Glomerular endothelial cell (primary cell): ENCODE measurements around the gene HNRNPLL. TPM values are rescaled to one million over a fixed set of nuclear protein-coding genes. Genes with fewer than 3 reads are reported as not detected.
A peak's percentile ranks its signal among the peaks of the same experiment; 100 is the strongest.

Experiments used
- DNase-seq: peaks from one replicate; pipeline ENCODE4 v3.0.0-alpha.2; 2011; ENCODE audit warnings: low read depth, low spot score; ENCODE audit errors: extremely low read depth
- total RNA-seq: library from RNA; depleted of rRNA; stranded (reverse); fragments of >200 nt; gene quantifications from 2 replicates; pipeline ENCODE4 v1.2.3, GENCODE V29; 2015

HNRNPLL gene
- total RNA-seq, 1 donor from 2014 or later, result 35.7 TPM

DNA sequence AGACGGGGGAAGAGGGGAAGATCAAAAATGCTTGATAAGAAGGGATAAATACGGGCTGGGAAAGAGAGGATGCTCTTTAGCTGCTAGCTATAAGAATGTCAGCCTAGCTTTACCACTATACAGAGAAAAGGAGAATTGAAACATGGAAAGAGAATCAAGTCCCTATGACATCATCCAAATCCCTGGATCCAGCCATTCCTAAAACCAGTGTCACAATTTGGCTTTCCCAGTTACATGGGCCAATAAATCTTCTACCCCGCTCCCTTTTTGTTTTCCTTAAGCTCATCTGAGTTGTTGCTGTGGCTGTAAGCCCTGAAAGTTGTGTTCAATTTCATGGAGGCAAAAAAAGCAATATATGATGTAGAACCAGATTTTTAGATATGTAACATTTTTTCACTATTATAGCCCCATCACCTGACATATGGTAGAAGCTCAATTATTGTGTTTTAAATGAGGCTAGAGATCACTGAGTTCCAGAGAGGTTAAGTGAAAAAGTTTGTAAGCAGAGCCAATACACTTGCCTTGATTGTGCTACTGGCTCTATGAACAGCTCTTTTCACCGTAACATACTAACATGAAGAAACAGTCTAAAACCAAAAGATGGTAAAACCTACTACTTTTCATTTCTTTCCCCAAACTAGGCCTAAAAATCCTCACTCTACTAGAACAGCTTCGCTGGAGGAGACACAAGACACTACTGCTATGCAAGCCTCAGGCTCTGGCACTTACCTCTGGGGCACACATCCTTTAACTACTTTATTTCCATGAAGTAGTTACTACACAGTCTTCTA, 4.3 kb downstream of the HNRNPLL start:
- DNase-seq, result no peak

DNA sequence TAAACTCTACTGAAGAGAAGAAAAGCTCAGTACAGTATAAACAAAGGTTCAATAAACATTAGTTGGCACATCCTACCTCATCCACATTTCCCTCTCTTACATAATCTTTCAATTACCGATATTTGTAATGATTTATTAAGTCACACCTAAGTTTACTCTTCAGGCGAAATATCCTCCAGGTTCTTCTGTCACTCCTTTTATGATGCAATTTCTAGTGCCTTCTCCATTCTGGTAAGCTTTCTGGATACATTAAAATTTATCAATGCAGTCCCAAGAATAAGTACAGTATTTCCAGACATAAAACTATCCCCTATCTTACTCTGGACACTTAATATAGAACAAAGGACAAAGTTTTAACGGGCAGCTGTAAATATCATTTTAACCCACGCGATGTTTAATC, 5.6 kb downstream of the HNRNPLL start:
- no peak for DNase-seq

DNA sequence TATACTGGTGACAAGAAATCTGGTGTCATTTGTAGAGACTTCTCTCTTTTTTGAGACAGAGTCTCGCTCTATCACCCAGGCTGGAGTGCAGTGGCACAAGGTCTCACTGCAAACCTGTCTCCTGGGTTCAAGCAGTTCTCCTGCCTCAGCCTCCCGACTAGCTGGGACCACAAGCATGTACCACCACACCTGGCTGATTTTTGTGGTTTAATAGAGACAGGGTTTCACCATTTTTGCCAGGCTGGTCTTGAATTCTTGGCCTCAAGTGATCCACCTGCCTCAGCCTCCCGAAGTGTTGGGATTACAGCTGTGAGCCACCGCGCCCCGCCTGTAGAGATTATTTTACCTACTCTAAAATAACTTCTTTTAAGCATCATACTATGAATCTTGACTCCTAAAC, 6.5 kb downstream of the HNRNPLL start:
- no peak for DNase-seq

DNA sequence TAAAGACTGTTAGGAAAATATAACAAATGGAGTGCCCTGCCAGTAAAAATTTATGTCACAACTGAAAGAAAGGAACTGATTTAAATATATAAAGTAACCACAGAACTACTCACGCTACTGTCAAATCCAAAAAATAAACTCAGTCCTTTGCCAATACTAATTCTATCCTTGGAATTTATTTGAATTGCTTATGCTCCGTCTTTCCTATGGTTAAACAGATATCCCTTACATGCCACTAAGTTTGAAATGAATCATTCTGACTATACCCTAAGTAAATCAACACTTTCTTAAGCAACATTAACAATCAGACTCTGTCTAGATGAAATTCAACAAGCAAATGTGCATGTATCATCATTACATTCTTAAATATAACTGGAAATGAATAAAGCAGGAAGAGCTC, 9.8 kb downstream of the HNRNPLL start:
- no peak for DNase-seq

DNA sequence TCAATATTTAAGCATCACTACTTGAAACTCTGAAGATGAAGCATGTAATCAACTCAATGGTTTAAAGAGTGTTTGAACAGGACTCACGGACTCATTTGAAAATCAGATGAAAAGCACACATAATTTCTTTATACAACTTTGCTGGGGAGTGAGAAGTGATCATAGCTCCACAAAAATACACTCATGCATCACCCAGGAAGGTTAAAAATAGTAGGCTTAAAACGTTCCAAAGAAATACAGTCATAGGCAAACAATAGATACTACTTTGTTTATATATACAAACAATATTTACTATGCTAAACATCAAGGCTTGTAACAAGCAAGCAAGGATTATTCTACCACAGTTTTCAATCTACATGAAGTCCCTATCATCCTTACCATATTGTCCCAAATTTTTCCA, 11.6 kb downstream of the HNRNPLL start:
- no peak for DNase-seq

DNA sequence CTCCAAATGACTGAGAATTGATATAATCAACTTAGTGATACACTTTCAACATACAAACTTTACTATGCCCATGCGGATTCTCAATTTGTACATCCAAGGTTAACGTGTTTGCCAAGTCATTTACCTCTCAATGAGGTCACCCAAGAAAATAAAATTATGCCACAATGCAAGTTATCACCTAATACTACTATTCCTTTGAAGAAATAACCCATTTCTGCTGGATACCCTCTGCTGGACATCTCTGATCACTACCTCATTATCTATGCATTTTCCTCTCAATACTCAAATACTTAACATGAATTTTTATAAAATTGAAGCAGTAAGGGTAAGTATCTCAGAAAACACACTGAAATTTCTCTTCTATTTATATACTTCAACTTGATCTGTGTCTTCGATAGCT, 12.7 kb downstream of the HNRNPLL start:
- DNase-seq, result no peak

DNA sequence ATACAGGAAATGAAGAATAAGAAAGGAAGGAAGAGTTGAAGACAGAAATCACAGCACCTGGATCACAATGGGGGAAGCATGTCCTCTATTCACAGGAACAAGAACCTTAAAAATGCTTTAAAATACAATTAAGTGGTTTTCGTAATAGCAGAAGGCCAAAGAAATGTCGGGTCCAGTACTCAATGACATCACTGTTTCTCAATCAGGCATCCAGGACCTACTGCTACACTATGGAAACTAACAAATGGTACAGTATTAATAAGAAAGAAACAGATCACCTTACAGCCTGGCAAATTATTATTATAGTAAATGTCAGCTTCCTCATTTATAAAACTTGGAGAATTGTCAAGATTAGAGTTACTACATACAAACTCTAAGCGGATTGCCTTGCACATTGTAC, 15.8 kb downstream of the HNRNPLL start:
- DNase-seq, result no peak

DNA sequence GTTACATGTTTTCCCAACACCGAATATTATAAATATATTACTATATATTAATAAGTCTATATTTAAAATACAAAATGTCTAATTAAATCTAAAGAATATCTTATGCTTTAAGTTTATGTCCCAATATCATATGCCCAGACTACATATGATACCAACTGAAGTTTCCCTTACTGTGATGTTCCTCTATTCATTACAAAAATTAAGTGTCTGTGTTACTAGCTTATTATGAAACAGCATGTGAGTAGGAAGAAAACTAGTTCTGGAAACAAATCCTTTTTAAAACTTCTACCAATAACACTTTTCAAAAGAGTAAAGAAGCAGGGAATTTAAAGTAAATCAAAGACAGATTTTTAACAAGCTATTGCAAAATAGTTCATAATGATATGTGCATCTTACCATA, 17.8 kb downstream of the HNRNPLL start:
- no peak for DNase-seq

DNA sequence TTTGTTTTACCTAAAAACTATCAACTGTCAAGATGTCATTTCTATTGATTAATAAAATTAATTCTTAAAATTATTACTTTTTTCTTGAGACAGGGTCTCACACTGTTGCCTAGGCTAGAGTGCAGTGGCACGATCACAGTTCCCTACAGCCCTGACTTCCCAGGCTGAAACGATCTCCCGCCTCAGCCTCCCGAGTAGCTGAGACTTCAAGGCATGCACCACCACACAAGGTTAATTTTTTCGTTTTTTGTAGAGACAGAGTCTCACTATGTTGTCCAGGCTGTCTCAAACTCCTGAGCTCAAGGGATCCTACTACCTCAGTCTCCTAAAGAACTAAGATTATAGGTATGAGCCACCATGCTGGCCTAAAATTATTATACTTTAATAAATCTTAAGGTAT, 18.7 kb downstream of the HNRNPLL start:
- DNase-seq, result no peak

DNA sequence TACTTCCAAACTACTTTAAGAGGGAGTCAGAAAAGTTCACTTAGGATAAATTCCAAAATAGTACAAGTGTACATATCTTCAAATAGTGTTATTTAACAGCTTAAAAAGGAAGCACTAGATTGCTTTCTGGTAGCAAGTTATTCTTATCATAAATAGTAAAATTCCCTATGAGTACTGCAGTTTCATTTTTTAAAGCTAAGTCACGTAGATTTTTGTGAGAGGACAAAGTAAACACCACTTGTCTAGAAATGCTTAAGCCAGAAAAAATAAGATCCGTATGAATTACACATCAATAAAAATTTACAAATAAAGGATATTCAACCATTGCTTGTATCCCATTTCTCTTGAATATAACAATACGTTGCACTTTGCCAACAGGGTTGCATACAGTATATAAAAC, 19.2 kb downstream of the HNRNPLL start:
- no peak for DNase-seq

DNA sequence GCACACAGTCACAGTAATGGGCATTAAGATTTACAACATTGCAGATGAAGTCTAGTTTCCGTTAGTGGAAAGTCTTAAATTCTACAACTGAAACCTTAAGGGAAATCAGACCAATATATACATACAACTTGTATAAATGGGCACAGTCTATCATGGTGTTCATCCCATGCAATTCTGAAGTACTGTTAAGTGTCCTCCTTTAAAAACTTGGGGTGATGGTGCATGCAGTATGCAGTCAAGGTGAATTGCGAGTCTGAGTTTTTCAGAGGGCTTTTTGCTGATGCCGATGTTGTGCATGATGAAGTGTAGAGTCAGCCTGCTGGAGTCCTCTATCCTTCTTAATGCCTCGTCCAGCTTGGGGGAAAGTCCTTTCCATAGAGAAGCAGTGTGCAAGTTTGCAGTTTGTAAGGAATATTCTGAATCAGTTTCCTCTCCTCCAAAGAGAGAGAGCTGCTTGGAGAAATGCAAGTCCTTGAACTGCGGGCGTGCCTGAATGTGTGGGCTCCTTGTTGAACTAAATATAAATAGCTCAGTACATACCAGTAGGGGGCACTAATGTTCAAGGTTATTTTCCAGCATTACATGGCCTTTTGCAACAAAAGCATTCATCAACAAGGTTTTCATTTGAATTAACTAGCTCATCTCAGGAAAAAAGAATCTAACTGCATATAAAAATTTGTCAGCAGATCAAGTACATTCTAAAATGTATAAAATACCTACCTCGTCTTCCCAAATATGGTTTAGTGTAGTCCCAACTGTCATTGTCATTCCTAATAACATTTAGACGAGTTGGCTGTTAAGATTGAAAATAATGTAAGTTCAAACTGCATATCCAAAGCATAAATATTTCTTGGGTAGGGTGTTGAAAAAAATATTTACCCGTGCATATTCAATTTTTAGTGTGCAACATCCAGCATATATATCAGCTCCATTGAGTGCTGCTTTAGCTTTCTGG, 21.3 kb downstream of the HNRNPLL start:
- DNase-seq, result peak; percentile 67

DNA sequence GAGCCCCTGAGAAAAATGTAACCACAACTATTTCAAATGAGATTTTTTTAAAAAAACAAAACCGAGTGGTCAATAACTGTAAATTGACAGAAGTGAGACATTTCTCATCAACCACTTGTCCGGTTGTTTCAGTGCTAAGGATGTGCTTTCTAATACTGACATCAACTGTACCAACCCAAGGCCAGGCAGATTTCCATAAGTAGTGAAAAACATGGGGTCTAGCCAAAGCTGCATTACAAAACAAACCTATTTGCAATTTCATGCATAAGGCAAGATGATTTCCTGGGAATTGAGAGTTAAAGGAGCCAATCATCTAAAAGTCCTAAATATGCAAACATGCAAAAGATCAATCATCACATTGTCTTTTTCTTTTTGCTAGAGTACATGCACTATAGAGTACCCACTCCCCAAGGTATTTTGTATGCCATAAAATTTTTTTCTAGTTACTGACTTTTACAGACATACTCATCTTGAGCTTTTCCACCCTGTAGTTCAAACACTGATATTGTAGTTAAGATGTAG, 22.6 kb downstream of the HNRNPLL start:
- no peak for DNase-seq

DNA sequence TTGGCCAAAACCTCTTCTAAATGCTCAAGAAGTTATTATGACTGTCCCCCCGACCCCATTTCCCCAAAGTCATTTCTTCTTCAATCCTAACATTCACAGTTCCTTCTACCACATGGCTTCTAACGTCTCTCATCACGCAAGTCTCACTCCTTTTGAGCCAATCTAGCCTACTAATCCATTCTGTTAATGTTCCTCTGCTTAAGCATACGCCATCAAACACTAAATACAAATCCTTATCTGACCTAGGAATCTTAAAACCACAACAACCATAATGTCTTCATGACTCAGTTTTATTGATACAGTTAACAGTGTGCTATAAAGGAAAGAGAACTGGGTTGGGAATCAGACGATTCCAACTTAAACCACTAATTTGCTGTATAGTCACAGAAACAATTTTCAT, 23.9 kb downstream of the HNRNPLL start:
- DNase-seq, result no peak

DNA sequence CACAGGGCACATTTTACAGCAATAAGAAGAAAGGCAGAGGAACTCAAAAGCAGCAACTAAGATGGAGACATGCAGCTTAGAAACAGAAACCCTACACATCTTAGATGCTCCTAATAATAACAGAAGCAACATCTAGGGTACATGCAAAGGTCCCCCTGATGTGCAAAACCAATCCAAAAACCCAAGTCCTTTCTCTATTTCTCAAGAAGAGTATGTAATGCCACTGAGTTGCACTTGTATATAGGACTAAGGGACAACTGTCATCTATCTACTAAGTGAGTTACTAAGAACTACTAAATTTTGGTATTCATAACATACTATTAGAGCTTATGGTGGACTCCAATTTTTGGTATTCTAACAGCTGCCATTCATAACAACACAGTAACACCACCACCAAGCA, 28.4 kb downstream of the HNRNPLL start:
- no peak for DNase-seq

DNA sequence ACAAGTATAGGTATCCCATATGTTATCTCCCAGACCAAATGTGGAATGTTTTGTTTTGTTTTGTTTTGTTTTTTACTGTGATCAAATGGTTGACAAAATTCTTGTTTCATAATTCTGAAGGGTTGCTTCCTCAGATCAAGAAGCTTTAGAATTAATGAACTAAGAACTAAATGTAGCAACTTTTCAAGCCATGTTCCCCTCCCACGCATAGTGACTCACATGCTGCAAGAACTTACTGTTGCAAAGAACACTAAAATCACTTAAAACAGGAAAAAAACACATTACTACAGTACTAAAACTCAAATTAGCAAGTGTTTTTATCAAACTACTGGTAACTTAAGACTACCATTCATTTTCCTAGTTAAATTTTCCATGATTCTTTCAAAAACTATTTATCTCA, 30.6 kb downstream of the HNRNPLL start:
- no peak for DNase-seq

DNA sequence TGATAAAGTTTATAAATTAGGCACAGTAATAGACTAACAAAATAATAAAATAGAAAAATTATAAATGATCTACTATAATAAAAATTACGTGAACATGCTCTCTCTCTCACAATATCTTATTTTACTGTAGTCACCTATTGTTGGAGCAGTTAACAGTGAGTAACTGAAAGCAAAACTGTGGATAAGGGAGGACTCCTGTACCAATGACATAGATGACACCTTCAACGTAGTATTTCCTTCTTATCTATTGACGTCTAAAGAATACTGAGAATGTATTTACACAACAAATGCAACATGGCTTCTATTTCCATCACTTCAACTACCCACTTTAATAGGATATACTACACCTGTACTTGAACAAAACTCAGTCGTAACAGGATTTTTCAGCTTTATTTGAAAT, 31.5 kb downstream of the HNRNPLL start:
- no peak for DNase-seq

DNA sequence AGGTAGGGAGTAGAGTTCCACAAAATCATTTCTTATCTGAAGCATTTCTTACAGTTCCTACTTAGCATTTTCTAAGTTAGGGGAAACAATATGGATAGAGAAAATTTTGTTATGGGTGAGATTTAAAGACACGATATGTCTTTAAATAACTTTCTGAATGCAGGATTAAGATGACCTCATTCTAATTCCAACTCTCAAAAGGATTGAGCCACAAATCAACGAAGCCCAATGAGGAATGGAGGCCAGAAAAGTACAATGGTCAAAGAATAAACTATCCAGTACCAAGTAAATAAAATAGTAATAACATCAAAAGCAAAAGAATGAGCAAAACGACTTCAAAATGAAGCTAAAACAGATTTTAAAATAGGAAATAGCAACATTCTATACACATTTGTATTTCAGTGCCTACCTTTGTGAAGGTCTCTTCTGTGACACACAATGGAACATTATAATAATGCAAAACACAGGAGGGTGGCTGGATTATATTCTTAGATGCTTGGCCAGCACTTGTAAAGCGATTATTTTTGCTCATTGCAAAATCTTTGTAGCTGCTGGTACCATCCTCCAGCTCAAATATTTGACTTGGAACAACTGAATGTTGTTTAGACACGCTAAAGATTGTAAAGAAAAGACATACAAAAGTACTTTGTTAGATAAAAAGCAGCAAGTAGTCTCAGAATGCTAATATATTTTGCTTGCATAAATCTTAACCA, 33.8 kb downstream of the HNRNPLL start:
- DNase-seq, result no peak

DNA sequence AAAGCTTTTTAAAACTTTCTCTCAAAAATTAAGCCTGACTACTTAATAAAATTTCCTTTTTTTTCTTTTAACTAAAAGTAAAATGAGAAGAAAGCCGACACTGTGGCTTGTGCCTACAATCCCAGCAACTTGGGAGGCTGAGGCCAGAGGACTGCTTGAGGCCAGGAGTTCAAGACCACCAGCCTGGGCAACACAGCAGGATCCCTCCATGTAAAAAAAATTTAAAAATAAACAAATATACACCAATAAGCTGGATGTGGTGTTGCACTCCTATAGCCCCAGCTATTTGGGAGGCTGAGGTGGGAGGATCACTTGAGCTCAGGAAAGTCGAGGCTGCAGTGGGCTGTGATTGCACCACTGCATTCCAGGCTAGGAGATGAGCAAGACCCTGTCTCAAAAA, 37.4 kb downstream of the HNRNPLL start:
- DNase-seq, result no peak

DNA sequence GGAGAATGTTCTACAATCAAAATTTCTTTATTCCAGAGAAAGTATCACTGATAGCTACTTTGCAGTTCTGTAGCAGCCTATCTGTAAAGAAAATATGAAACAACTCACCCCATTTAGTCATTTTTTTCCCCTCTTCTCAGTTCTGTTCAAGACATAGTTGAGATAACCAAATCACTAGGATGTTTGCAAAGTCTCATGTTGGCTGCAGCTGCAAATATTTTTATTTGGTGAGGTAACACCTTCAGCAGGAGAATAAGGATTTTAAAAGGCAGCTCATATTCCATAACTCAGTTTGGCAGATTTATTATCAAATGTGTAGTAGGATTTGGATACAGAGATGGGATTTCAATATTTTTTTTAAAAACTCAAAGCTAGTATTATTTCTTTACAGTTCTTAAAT, 41.0 kb downstream of the HNRNPLL start:
- DNase-seq, result no peak

DNA sequence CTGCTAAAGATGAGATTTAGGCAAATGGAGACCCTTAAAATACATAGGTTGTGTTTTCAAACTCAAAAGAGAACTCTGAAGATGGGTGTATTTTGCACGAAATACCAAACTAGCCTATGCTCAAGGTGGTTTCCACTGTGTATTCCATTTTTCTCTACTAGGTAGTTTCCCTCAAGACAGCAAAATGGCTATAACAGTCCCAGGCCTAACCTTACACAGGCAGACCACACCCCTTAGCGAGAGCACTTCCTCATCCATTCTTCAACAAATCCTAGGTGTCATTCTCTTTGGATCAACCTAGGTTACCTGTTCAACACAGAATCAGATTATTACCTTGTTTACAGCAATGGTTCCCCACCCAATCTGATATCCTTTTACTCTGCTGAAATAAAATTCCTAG, 42.6 kb downstream of the HNRNPLL start:
- no peak for DNase-seq

DNA sequence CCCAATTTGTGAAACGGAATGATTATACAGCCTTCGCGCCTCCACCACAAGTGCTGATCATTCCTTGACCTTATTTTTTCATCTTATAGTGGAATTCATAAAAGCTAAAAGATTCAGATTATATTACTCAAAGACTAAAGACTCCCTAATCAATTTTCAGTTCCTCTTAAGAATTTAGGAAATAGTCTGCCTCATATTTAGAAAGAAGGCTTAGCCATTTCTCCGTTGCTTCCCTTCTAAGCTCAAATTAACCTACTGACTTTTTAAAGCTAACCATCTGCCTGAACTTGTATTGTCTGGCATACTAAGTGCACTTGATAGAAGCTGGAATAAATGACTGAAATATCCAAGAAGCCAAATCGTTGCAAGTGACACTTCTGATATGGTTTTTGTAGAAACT, 44.7 kb downstream of the HNRNPLL start:
- DNase-seq, result no peak
